ENCODE measurements around the gene HTRA1. TPM values are rescaled to one million over a fixed set of nuclear protein-coding genes. Genes with fewer than 3 reads are reported as not detected.

The HTRA1 gene
- total and polyA plus RNA-seq, 12 donors, result 8.5 to 167 (median 78.0) TPM

- 92 to 95% (median 94%) methylated on average over 5 of the region's 5 CpGs for WGBS, 4 donors
- TF ChIP-seq CTCF (IDR thresholded peaks at IDR 0.05) (no peak), POLR2A (IDR thresholded peaks at IDR 0.05) (no peak)
- intact Hi-C loops (cut with DNase I), result no loop called here
- H3K27me3 ChIP-seq, result no peaks in the 10 kb centered on the region
- H3K4me3 ChIP-seq, result no peak overlapping the region
- H3K27ac ChIP-seq, result no peak overlapping the region
- peaks cover 0 to 18% of the 10 kb centered on the region in 2 donors for H3K36me3 ChIP-seq (replicated peaks in 1 of 2)
- peaks cover 0 to under 1% of the 10 kb centered on the region in 2 donors for H3K4me1 ChIP-seq (replicated peaks in 1 of 2)
- DNase-seq, result no peak
- H3K9me3 ChIP-seq (replicated peaks in 1 of 3), result no peaks in the 10 kb centered on the region
Observed at GRCh38 chr10:122505011-122505410, 43.7 kb downstream of the HTRA1 start.

- Histone ChIP-seq H3K36me3 (replicated peaks in 1 of 2) (peaks cover 0 to 25% of the 10 kb centered on the region in 2 donors), H3K27me3 (no peaks in the 10 kb centered on the region), H3K4me1 (replicated peaks in 1 of 2) (no peaks in the 10 kb centered on the region), H3K4me3 (no peak overlapping the region), H3K27ac (no peak overlapping the region), H3K9me3 (replicated peaks in 1 of 3) (no peaks in the 10 kb centered on the region)
- TF ChIP-seq CTCF (IDR thresholded peaks at IDR 0.05) (no peak), POLR2A (IDR thresholded peaks at IDR 0.05) (no peak)
- 91 to 95% (median 93%) methylated on average over 11 to 15 of the region's 15 CpGs for WGBS, 4 donors
- intact Hi-C loops (cut with DNase I), result no loop called here
- DNase-seq, result no peak
Observed at GRCh38 chr10:122505885-122506645, 44.7 kb downstream of the HTRA1 start.

- DNase-seq, result no peak
- intact Hi-C loops (cut with DNase I), result no loop called here
- no peaks in the 10 kb centered on the region for H3K9me3 ChIP-seq (replicated peaks in 1 of 3)
- H3K27ac ChIP-seq, result no peak overlapping the region
- no peak overlapping the region for H3K4me3 ChIP-seq
- no peaks in the 10 kb centered on the region for H3K4me1 ChIP-seq (replicated peaks in 1 of 2)
- no peaks in the 10 kb centered on the region for H3K27me3 ChIP-seq
- H3K36me3 ChIP-seq (replicated peaks in 1 of 2), result peaks cover 0 to 35% of the 10 kb centered on the region in 2 donors
- TF ChIP-seq POLR2A (IDR thresholded peaks at IDR 0.05), result no peak
- 77 to 90% (median 80%) methylated on average over 3 of the region's 3 CpGs for WGBS, 4 donors
Observed at GRCh38 chr10:122507616-122508015, 46.3 kb downstream of the HTRA1 start.

- no peak overlapping the region for H3K27ac ChIP-seq
- H3K27me3 ChIP-seq, result no peaks in the 10 kb centered on the region
- no peaks in the 10 kb centered on the region for H3K4me1 ChIP-seq (replicated peaks in 1 of 2)
- no peak for TF ChIP-seq CTCF (IDR thresholded peaks at IDR 0.05)
- TF ChIP-seq POLR2A (IDR thresholded peaks at IDR 0.05), result no peak
- H3K36me3 ChIP-seq (replicated peaks in 1 of 2), result peaks cover 0 to 35% of the 10 kb centered on the region in 2 donors
- no peaks in the 10 kb centered on the region for H3K9me3 ChIP-seq (replicated peaks in 1 of 3)
- intact Hi-C loops (cut with DNase I), result no loop called here
- DNase-seq, result no peak
- 78 to 87% (median 85%) methylated on average over 5 of the region's 5 CpGs for WGBS, 4 donors
- no peak overlapping the region for H3K4me3 ChIP-seq
Observed at GRCh38 chr10:122508021-122508420, 46.7 kb downstream of the HTRA1 start.

GRCh38 chr10:122509323-122509722 is 48.0 kb downstream of the HTRA1 start:
- intact Hi-C loops (cut with DNase I), result no loop called here
- no peaks in the 10 kb centered on the region for H3K4me1 ChIP-seq (replicated peaks in 1 of 2)
- WGBS, 4 donors, result 80 to 88% (median 84%) methylated on average over 10 to 11 of the region's 11 CpGs
- no peaks in the 10 kb centered on the region for H3K9me3 ChIP-seq (replicated peaks in 1 of 3)
- no peak overlapping the region for H3K4me3 ChIP-seq
- no peaks in the 10 kb centered on the region for H3K27me3 ChIP-seq
- H3K36me3 ChIP-seq (replicated peaks in 1 of 2), result peaks cover 0 to 39% of the 10 kb centered on the region in 2 donors
- DNase-seq, result no peak
- H3K27ac ChIP-seq, result no peak overlapping the region
- TF ChIP-seq POLR2A (IDR thresholded peaks at IDR 0.05), result no peak
- TF ChIP-seq CTCF (IDR thresholded peaks at IDR 0.05), result no peak
